HG02763 (cell line): ENCODE measurements around the gene SLC25A21.
"Not testable (repeated sequence)": the region's sequence is repeated elsewhere in the genome, so short reads cannot be mapped to it uniquely, and the experiment has no call there.

ENCODE experiments used
- ATAC-seq: cut with Tn5 transposase; IDR thresholded peaks from one replicate; pipeline ENCODE4 v1.9.1; 2021; ENCODE audit warnings: mild to moderate bottlenecking, moderate library complexity; ENCODE audit not compliant: unreplicated experiment

SLC25A21 gene

DNA sequence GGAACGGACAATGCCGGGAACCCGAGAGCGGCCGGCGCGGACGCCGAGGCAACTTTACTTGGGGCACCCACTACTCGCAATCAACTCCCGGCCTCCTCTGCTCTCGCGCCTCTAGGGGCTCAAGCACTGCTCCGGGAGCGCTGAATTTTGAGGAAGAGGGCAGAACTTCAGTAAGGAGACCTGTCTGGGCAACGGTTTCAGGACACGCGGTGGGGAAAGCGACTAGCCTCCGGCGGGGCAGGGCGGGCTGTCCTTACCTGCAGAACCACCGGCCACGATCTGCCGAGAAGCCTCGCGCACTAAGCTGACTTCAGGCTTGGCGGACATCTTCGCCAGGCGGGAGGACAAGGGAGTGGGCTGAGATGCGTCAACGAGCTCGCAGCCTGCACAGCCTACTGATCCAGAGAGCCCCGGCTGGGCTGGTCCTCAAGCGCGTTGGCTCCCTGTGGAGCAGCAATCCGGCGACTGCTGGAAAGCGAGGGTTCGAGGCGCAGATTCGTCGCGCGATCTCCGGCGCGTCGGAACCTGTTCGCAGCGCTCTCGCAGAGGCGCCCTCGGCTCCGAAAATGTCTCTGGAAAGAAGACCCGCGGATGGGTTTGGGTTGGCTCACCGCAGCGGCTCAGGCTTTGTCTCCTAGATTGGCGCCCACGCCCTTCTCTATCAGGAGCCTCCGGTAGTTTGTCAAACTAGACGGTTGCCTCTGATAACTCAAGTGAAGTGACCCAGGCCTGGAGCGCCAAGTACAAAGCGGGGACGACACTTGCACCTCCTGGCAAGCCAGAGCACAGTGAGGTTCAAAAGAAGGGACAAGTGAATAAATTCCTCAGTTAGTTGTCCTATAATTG lies at the start of gene SLC25A21:
Gene SLC25A21, minus strand, starts transcription at position 583 of the 846 bp plus-strand sequence.
- ATAC-seq = no peak

DNA sequence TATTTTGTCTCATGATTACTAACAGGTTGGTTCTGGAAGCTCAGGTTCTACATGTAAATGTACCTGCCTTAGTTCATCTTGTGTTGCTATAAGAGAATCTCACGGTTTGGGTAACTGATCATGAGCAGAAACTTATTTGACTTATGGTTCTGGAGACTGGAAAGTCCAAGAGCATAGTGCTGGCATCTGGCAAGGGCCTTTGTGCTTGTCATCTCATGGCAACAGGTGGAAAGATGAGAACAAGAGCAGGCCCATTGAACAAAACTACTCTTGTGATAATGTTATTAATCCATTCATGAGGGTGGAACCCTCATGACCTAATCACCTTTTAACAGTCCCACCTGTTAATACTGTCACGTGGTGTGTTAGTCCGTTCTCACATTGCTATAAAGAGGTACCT lies 48.7 kb upstream of the SLC25A21 start:
- no peak for ATAC-seq

DNA sequence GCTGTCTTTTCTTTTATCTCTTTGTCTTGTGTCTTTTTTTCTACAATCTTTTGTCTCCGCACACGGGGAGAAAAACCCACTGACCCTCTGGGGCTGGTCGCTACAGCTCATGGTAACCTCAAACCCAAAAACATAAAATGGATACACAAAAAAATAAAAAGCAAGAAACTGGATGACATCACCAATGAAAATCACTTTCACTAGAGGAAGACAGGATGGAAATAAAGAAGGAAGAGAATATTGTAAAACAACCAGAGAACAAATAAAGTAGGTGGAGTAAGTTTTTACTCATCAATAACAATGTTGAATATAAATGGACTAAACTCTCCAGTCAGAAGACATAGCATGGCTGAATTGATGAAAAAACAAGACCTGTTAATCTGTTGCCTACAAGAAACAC lies 42.9 kb upstream of the SLC25A21 start:
- ATAC-seq = no peak

DNA sequence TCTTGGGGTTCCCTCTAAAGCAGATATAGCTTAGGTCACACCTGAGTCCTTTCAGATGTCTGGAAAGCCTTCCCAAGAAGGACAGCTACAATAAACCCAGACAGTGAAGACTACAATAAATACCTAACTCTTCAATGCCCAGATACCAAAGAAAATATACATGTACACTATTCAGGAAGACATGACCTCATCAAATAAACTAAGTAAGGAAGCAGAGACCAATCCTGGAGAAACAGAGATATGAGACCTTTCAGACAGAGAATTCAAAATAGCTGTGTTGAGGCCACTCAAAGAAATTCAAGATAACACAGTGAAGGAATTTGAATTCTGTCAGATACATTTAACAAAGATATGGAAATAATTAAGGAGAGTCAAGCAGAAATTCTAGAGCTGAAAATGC lies 40.6 kb upstream of the SLC25A21 start:
- no peak for ATAC-seq

DNA sequence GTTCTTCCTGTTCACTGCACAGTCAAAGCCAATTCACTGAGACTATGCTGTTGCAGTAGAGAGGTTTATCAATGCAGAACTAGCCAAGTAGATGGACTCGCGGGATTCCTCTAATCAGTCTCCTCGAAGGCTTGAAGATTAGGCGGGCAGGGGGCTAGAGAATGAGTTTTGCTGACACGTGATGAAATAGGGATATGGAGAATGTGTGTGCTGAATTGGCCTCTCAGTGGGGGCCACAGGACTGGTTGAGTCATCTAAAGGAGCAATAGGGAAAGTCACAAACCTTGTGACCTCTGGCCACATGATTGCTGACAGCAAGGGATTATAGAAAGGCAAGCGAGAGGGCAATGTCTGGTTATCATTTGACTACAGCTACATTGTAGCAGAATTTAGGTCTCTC lies 38.0 kb upstream of the SLC25A21 start:
- no peak for ATAC-seq

DNA sequence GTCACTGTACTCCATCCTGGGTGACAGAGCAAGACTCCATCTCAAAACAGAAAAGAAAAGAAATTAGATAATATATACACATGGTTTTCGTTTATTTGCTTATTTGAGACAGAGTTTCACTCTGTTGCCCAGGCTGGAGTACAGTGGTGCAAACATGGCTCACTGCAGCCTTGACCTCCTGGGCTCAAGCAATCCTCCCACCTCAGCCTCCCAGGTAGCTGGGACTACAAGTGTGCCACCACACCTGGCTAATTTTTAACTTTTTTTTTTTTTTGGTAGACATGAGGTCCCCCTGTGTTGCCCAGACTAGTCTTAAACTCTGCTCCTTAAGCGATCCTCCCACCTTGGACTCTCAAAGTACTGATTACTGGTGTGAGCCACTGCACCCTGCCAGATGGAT lies 37.2 kb upstream of the SLC25A21 start:
- ATAC-seq = not testable (repeated sequence)

DNA sequence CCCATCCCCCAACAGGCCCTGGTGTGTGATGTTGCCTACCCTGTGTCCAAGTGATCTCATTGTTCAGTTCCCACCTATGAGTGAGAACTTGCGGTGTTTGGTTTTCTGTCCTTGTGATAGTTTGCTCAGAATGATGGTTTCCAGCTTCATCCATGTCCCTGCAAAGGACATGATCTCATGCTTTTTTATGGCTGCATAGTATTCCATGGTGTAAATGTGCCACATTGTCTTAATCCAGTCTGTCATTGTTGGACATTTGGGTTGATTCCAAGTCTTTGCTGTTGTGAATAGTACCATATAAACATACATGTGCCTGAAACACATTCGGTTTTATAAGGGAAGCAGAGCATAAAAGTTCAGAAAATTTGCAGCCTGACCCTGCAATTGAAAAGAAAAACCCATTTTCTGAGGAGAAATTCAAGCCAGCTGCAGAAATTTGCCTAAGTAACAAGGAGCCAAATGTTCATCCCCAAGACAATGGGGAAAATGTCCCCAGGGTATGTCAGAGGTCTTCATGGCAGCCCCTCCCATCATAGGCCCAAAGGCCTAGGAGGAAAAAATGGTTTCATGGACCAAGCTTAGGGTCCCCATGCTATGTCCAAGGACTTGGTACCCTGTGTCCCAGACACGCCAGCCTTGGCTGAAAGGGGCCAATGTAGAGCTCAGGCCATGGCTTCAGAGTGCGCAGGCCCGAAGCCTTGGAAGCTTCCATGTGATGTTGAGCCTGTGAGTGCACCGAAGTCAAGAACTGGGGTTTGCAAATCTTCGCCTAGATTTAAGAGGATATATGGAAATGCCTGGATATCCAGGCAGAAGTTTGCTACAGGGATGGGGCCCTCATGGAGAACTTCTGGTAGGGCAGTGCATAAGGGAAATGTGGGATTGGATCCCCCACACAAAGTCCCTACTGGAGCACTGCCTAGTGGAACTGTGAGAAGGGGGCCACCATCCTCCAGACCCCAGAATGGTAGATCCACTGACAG lies 33.5 kb upstream of the SLC25A21 start:
- ATAC-seq = not testable (repeated sequence)

DNA sequence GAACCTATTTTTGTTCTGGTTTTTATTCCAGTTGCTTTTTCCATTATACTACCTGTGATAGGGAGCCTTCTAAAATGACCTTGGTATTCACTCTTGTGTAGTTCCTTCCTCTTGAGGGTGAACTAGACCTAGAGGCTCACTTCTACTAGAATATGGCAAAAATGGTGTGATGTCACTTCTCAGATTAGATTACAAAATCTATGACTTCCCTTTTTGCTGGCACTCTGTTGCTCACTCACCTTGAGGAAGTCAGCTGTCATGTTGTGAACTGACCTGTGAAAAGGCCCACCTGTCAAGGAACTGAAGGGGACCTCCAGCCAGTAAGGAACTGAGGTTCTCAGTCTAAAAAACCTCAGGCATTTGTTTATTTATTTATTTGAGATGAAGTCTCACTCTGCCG lies 31.0 kb upstream of the SLC25A21 start:
- ATAC-seq = no peak

DNA sequence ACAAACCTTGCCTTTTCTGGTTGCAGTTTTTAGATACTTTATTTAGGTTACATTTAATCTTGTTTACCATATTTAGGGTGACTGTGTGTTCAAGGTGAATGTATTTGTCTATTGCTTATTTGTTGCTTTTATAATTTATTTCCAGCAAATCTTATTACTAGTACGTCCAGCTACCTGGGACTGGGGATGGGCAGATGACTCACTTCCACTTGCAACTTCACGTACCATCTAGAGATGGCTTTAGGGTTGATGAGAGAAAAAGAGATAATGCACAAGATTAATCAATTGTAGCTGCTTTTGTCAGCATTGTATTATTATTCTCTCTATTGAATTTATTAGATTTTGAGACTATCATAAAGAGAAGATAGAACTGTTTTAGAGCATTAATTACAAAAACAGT lies 30.4 kb upstream of the SLC25A21 start:
- no peak for ATAC-seq

DNA sequence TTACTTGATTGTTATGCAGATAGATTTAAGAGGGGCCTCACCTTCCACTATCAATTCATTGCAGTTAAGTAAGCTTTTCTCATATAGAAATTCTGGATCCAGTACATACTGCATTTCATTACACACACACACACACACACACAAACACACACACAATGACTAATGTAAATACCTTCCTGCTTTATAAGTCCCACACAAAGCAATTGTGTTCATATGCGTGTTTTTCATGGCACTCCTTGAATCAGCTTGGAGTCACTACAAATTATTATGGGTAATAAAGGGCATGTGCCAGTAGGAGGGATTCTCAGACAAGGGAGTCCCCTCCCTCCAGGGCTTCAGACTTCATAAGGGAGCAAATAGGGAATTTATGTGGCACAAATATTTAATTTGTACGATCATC lies 29.9 kb upstream of the SLC25A21 start:
- ATAC-seq = no peak

DNA sequence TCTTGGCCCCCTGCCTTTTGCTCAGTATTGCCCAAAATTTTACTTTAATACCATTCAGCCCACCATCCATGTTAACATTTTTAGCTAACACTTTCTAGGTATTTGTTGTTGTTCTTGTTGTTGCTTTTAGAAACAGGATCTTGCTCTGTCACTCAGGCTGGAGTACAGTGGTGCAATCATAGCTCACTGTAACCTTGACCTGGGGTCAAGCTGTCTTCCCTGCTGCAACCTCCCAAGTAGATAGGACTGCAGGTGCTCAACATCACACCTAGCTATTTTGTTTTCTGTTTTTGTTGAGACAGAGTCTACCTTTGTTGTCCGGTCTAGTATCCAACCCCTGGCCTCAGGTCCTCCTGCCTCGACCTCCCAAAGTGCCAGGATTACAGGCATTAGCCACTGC lies 29.3 kb upstream of the SLC25A21 start:
- no peak for ATAC-seq

DNA sequence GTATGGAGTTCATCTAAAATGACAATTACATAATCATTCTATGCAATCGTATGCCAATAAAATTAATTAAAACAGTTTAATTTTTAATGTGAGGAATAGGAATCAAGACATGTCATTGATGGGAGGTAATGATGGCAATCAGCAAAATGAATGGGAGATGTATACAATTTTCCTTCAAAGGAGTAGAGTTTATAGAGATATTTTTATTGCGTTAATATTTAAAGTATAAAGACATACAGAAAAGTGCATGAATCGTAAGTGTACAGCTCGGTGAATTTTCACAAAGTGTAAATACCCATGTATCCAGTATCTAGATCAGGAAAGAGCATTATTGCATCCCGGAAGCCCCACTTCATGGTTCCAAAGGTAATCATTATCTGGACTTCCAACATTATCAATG lies 26.5 kb upstream of the SLC25A21 start:
- ATAC-seq = no peak

DNA sequence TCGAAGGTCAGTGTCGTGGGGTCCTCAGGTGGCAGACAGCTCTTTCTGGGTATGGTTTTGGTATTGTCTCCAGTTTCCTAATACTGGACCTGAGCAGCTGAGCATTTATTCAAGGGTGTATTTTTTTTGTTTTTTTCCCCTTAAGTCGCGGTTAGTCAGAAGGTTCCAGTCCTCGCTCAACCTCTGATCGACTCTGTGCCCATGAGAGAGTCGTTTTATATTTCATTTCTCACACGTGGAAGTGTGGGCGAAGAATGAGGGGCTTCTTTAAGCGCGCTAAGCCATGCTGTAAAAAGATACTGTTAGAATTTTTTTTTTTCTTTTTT lies 25.8 kb upstream of the SLC25A21 start:
- ATAC-seq = no peak

DNA sequence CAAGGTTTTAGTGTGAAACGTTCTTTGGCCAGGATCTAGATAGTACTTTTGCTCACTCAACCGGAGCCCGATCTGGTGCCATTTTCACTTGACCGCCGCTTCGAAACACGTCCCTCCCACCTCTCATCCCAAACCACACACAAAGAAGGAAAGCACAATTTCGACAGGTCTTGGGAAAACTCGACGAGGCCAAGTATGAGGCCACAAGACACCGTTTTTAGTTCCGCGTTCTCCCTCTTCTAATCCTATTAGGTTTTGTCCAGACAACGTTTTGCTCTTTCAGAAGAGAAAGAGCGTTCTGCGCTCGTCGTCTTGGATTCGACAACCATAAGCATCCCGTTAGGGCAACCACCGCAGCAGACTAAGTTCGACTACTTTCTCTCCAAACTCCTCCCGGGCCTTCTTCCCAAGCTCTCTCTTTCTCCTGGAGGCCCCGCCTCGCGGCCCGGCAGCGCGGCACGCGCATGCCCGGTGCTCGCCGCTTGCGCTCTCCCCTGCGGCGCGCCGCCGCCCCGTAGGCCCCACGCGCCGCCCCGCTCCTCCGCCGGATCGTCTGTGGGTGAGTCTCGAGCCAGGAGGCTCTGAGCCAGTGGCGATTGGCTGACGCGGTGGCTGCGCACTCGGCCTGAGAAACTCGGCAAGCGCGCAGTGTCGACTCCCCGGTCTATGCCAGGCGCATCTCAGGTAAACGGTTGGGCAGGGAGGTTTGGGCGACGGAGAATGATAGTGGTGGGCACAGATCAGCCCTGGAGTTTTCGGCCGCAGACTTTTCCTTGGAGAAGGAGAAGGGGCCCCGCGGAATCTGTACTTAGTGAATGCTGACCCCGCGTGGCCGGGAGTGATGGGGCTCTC lies 25.2 kb upstream of the SLC25A21 start, which contains the start of gene MIPOL1:
Gene MIPOL1, plus strand, starts transcription at position 517 of the 852 bp plus-strand sequence. CDS start 49,952 bp downstream, outside the sequence.
- ATAC-seq = no peak

DNA sequence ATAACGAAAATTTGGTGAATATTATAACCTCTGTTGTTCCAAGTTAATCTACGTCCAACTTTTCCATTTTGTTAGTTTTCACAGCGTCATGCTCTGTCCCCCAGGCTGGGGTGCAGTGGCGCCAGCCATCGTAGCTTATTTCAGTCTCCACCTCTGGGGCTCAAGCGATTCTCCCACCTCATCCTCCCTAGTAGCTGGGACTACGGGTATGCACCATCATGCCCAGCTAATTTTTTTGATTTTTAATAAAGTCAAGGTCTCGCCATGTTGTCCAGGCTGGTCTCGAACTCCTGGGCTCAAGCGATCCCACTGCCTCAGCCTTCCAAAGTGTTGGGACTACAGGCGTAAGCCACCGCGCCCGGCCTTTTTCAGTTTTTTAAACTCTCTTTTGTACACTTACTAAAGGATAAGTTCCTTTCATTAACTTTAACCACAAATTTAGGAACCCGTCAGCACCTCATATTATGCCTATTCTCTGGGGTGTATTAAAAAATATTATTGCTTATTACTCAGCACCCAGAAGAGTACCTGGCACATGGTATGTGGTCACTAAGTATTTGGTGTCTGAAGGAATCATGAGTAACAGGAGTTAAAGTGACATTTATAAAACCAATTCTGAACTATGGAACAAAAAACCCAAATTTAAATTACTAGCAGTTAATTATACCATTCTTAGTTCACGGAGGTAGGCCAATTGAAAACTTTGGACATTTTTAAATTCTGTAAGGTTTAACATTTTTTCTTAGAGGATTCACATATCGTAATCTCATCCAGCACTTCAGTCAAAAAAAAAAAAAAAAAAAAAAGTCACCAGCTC lies 24.4 kb upstream of the SLC25A21 start:
- no peak for ATAC-seq

DNA sequence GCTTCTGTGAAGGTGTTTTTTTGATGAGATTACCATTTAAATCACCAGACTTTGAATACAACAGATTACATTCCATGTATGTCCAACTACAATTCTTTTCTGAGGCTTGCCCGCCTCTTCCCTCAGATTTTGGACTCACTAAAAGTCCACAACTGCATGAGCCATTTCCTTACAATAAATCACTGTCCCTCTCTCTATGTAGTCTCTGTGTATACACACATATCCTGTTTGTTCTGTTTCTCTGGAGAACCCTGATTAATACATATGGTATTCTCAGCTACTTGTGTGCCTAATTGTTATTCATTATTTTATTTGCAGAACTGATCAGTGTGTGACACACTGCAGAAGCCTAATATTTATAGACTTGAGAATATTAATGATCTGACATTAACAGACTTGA lies 22.9 kb upstream of the SLC25A21 start:
- ATAC-seq = no peak

DNA sequence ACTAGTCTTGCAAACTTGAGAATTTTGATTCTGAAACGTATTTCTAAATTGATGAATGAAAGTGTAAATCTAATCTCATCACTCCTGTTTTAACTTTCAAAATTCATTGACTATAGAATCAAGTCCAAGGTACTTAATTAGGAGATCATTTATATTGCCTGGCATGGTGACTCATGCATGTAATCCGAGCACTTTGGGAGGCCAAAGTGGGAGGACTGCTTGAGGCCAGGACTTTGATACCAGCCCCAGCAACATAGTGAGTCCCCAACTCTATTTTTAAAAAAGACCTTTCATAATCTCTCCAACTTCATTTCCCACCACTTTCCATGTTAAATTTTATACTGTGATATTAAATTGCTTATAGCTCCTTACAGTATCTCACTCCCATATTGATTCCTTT lies 22.3 kb upstream of the SLC25A21 start:
- no peak for ATAC-seq

DNA sequence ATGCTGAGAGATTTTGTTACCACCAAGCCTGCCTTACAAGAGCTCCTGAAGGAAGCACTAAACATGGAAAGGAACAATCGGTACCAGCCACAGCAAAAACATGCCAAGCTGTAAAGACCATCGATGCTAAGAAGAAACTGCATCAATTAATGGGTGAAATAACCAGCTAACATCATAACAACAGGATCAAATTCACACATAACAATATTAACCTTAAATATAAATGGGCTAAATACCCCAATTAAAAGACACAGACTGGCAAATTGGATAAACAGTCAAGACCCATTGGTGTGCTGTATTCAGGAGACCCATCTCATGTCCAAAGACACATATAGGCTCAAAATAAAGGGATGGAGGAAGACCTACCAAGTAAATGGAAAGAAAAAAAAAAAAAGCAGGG lies 17.3 kb upstream of the SLC25A21 start:
- not testable (repeated sequence) for ATAC-seq

DNA sequence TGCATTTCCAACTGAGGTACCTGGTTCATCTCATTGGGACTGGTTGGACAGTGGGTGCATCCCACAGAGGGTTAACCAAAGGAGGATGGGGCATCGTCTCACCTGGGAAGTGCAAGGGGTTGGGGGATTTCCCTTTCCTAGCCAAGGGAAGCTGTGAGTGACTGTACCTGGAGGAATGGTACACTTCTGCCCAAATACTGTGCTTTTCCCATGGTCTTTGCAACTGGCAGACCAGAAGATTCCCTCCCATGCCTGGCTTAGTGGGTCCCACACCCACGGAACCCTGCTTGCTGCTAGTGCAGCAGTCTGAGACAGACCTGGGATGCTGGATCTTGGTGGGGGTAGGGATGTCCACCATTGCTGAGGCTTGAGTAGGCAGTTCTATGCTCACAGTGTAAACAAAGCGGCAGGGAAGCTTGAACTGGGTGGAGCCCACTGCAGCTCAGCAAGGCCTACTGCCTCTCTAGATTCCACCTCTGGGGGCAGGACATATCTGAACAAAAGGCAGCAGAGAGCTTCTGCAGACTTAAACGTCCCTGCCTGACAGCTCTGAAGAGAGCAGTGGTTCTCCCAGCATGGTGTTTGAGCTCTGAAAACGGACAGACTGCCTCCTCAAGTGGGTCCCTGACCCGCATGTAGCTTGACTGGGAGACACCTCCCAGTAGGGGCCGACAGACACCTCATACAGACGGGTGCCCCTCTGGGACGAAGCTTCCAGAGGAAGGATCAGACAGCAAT lies 15.6 kb upstream of the SLC25A21 start:
- ATAC-seq = not testable (repeated sequence)
